ENCODE results near the gene DNAH6.

The DNAH6 gene

GRCh38 chr2:84731185-84731584 is 214.9 kb downstream of the DNAH6 start:
- H3K4me1 Mint-ChIP-seq, result peaks cover 9% of the 10 kb centered on the region
- no peak overlapping the region for H3K4me3 Mint-ChIP-seq
- H3K9me3 Mint-ChIP-seq, result no peaks in the 10 kb centered on the region
- H3K27ac Mint-ChIP-seq, result peak overlapping the region in 2 of 3 experiments; percentile 30 to 37
- TF ChIP-seq CTCF (IDR thresholded peaks at IDR 0.05; ENCODE audit: unreplicated experiment in 3 of 3), result no peak
- H3K27me3 Mint-ChIP-seq (ENCODE audit: low read depth), result no peaks in the 10 kb centered on the region
- H3K36me3 Mint-ChIP-seq (ENCODE audit: low read depth), result no peaks in the 10 kb centered on the region

GRCh38 chr2:84732897-84733778 is 216.8 kb downstream of the DNAH6 start:
- Mint-ChIP-seq H3K9me3 (peaks cover 5% of the 10 kb centered on the region), H3K4me3 (no peak overlapping the region), H3K36me3 (ENCODE audit: low read depth) (no peaks in the 10 kb centered on the region), H3K27ac (no peak overlapping the region), H3K4me1 (peaks cover 9% of the 10 kb centered on the region), H3K27me3 (ENCODE audit: low read depth) (no peaks in the 10 kb centered on the region)
- TF ChIP-seq CTCF (IDR thresholded peaks at IDR 0.05; ENCODE audit: unreplicated experiment in 3 of 3), result no peak

- peaks cover 9% of the 10 kb centered on the region for H3K4me1 Mint-ChIP-seq
- no peak for TF ChIP-seq CTCF (IDR thresholded peaks at IDR 0.05; ENCODE audit: unreplicated experiment in 3 of 3)
- H3K27me3 Mint-ChIP-seq (ENCODE audit: low read depth), result no peaks in the 10 kb centered on the region
- H3K4me3 Mint-ChIP-seq, result no peak overlapping the region
- H3K9me3 Mint-ChIP-seq, result peaks cover 10% of the 10 kb centered on the region
- H3K36me3 Mint-ChIP-seq (ENCODE audit: low read depth), result no peaks in the 10 kb centered on the region
- H3K27ac Mint-ChIP-seq, result no peak overlapping the region
Observed at GRCh38 chr2:84735389-84735788, 219.1 kb downstream of the DNAH6 start.

- H3K27me3 Mint-ChIP-seq (ENCODE audit: low read depth), result no peaks in the 10 kb centered on the region
- no peak overlapping the region for H3K4me3 Mint-ChIP-seq
- H3K4me1 Mint-ChIP-seq, result no peaks in the 10 kb centered on the region
- H3K27ac Mint-ChIP-seq, result no peak overlapping the region
- H3K36me3 Mint-ChIP-seq (ENCODE audit: low read depth), result no peaks in the 10 kb centered on the region
- TF ChIP-seq CTCF (IDR thresholded peaks at IDR 0.05; ENCODE audit: unreplicated experiment in 3 of 3), result no peak
- peaks cover 10% of the 10 kb centered on the region for H3K9me3 Mint-ChIP-seq
Observed at GRCh38 chr2:84741182-84741822, 225.0 kb downstream of the DNAH6 start.

GRCh38 chr2:84748341-84748740 is 232.0 kb downstream of the DNAH6 start:
- Mint-ChIP-seq H3K4me3 (no peak overlapping the region), H3K27ac (no peak overlapping the region), H3K4me1 (no peaks in the 10 kb centered on the region), H3K27me3 (ENCODE audit: low read depth) (no peaks in the 10 kb centered on the region), H3K9me3 (no peaks in the 10 kb centered on the region), H3K36me3 (ENCODE audit: low read depth) (no peaks in the 10 kb centered on the region)
- TF ChIP-seq CTCF (IDR thresholded peaks at IDR 0.05; ENCODE audit: unreplicated experiment in 3 of 3), result no peak
